Measurements from ENCODE around the gene DYNLT4. TPM values are rescaled to one million over a fixed set of nuclear protein-coding genes. Genes with fewer than 3 reads are reported as not detected.

DYNLT4 gene
- total RNA-seq, 4 donors from 2014 or later: 1.4 TPM; not detected in 3

GRCh38 chr1:44787506-44787905 is 19.6 kb downstream of the DYNLT4 start:
- in situ Hi-C loops (cut with MboI; ENCODE audit: low pct_ligation_motif_present in 1 of 4, low pct_unique_long_range_greater_than_20kb in 1 of 4, low sequenced_read_pairs in 3 of 4): loop anchor here in 2 of 4 donors (25.0 kb wide), 2 partner anchors 225 to 525 kb away; partner anchors contain the start of genes HECTD3 (in 1 of the 2) and UROD (in 1 of the 2)
- intact Hi-C loops (cut with DNase I; ENCODE audit: low total_unique reads): loop anchor here (10.0 kb wide), 1 partner anchor 47 kb away; no protein-coding TSS in a partner anchor
- no peak overlapping the region for H3K4me3 ChIP-seq
- no peak for TF ChIP-seq POLR2A (IDR thresholded peaks at IDR 0.05)
- TF ChIP-seq POLR2AphosphoS5 (IDR thresholded peaks at IDR 0.05): no peak
- no peak for TF ChIP-seq EP300 (IDR thresholded peaks at IDR 0.05; ENCODE audit: low read depth)
- no peaks in the 10 kb centered on the region for H3K27me3 ChIP-seq
- no peak overlapping the region for H3K27ac ChIP-seq
- 96% methylated on average over 10 of the region's 10 CpGs; no CpG with 5 or more reads in 1 of the 2 donors for WGBS, 2 donors (ENCODE audit: low coverage in 1 of 2)
- no peaks in the 10 kb centered on the region for H3K9me3 ChIP-seq
- no peaks in the 10 kb centered on the region for H3K36me3 ChIP-seq
- peaks cover 11 to 41% (median 22%) of the 10 kb centered on the region in 4 donors for H3K4me1 ChIP-seq
- DNase-seq: no peak

- H3K27me3 ChIP-seq: no peaks in the 10 kb centered on the region
- WGBS, 2 donors (ENCODE audit: low coverage in 1 of 2): 76% methylated on average over 9 of the region's 9 CpGs; no CpG with 5 or more reads in 1 of the 2 donors
- in situ Hi-C loops (cut with MboI; ENCODE audit: low pct_ligation_motif_present in 1 of 4, low pct_unique_long_range_greater_than_20kb in 1 of 4, low sequenced_read_pairs in 3 of 4): loop anchor here in 2 of 4 donors (25.0 kb wide), 2 partner anchors 225 to 525 kb away; partner anchors contain the start of genes HECTD3 (in 1 of the 2) and UROD (in 1 of the 2)
- peaks cover 11 to 40% (median 22%) of the 10 kb centered on the region in 4 donors for H3K4me1 ChIP-seq
- H3K9me3 ChIP-seq: no peaks in the 10 kb centered on the region
- H3K36me3 ChIP-seq: no peaks in the 10 kb centered on the region
- TF ChIP-seq POLR2AphosphoS5 (IDR thresholded peaks at IDR 0.05) (no peak), POLR2A (IDR thresholded peaks at IDR 0.05) (no peak), EP300 (IDR thresholded peaks at IDR 0.05; ENCODE audit: low read depth) (no peak)
- TF ChIP-seq, protein P1, sequence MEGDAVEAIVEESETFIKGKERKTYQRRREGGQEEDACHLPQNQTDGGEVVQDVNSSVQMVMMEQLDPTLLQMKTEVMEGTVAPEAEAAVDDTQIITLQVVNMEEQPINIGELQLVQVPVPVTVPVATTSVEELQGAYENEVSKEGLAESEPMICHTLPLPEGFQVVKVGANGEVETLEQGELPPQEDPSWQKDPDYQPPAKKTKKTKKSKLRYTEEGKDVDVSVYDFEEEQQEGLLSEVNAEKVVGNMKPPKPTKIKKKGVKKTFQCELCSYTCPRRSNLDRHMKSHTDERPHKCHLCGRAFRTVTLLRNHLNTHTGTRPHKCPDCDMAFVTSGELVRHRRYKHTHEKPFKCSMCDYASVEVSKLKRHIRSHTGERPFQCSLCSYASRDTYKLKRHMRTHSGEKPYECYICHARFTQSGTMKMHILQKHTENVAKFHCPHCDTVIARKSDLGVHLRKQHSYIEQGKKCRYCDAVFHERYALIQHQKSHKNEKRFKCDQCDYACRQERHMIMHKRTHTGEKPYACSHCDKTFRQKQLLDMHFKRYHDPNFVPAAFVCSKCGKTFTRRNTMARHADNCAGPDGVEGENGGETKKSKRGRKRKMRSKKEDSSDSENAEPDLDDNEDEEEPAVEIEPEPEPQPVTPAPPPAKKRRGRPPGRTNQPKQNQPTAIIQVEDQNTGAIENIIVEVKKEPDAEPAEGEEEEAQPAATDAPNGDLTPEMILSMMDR (IDR thresholded peaks at IDR 0.05): no peak
- intact Hi-C loops (cut with DNase I; ENCODE audit: low total_unique reads): loop anchor here (10.0 kb wide), 1 partner anchor 48 kb away; no protein-coding TSS in a partner anchor
- peak; percentile 9 for DNase-seq
- H3K27ac ChIP-seq: peak overlapping the region; percentile 47 to 72 (median 60)
- peak overlapping the region in 1 of 4 donors; percentile 47 for H3K4me3 ChIP-seq
These were observed 20.2 kb downstream of the DYNLT4 start for GRCh38 chr1:44786841-44787426.

DNA sequence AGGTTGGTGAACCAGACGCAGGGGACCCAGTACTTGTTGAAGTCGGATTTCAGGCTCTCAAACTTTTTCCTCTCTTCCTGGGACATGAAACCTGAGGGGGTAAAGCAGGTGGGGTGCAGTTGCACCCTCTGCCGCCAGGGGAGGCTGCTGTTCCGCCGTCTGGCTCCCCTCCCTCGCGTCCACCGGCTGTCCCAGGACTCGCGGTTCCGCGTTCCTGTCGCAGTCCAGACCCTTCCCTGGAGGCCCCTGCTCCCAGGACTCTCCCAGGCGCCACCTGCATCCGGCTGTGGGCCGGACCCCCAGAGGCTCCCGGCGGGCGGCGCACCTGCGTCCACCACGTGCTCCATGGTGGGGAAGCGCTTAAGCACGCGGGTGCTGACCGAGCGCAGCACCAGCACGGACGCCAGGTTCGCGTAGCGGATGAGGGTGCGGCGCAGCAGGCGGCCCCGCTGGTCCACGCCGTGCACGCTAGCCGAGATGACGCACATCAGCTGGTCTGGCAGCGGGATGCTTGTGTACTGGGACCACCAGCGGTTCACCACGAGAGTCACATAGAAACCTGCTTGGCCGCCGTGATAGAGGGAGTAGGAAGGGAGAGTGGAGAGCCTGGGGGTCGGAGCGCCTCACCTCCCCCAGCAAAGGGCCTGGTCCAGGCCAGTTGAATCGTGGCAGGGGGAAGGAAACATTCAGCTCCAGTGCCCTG is 20.9 kb downstream of the DYNLT4 start:
- no peaks in the 10 kb centered on the region for H3K27me3 ChIP-seq
- H3K36me3 ChIP-seq: no peaks in the 10 kb centered on the region
- H3K4me1 ChIP-seq: peaks cover 11 to 34% (median 22%) of the 10 kb centered on the region in 4 donors
- no peak for TF ChIP-seq EP300 (IDR thresholded peaks at IDR 0.05; ENCODE audit: low read depth)
- TF ChIP-seq POLR2A (IDR thresholded peaks at IDR 0.05): peak; percentile 14
- TF ChIP-seq, protein P1 (IDR thresholded peaks at IDR 0.05): peak; percentile 100
- TF ChIP-seq POLR2AphosphoS5 (IDR thresholded peaks at IDR 0.05): peak in 2 of 3 donors; percentile 7 to 44
- H3K27ac ChIP-seq: peak overlapping the region; percentile 47 to 72 (median 60)
- DNase-seq: peak; percentile 84
- in situ Hi-C loops (cut with MboI; ENCODE audit: low pct_ligation_motif_present in 1 of 4, low pct_unique_long_range_greater_than_20kb in 1 of 4, low sequenced_read_pairs in 3 of 4): loop anchor here in 2 of 4 donors (25.0 kb wide), 2 partner anchors 226 to 526 kb away; partner anchors contain the start of genes HECTD3 (in 1 of the 2) and UROD (in 1 of the 2)
- peak overlapping the region; percentile 26 to 63 (median 42) for H3K4me3 ChIP-seq
- no peaks in the 10 kb centered on the region for H3K9me3 ChIP-seq
- intact Hi-C loops (cut with DNase I; ENCODE audit: low total_unique reads): loop anchor here (10.0 kb wide), 1 partner anchor 49 kb away; no protein-coding TSS in a partner anchor
- WGBS, 2 donors (ENCODE audit: low coverage in 1 of 2): 5 to 42% methylated on average over 5 to 48 of the region's 49 CpGs

GRCh38 chr1:44785501-44786137 is 21.5 kb downstream of the DYNLT4 start:
- peak overlapping the region in 3 of 4 donors; percentile 47 to 72 (median 62) for H3K27ac ChIP-seq
- no peaks in the 10 kb centered on the region for H3K9me3 ChIP-seq
- H3K27me3 ChIP-seq: no peaks in the 10 kb centered on the region
- peak overlapping the region in 2 of 4 donors; percentile 47 to 63 for H3K4me3 ChIP-seq
- no peak for DNase-seq
- TF ChIP-seq POLR2AphosphoS5 (IDR thresholded peaks at IDR 0.05) (no peak), POLR2A (IDR thresholded peaks at IDR 0.05) (no peak), EP300 (IDR thresholded peaks at IDR 0.05; ENCODE audit: low read depth) (no peak)
- TF ChIP-seq, protein P1 (IDR thresholded peaks at IDR 0.05): no peak
- WGBS, 2 donors (ENCODE audit: low coverage in 1 of 2): 47% methylated on average over 11 of the region's 11 CpGs; no CpG with 5 or more reads in 1 of the 2 donors
- H3K4me1 ChIP-seq: peaks cover 11 to 29% (median 22%) of the 10 kb centered on the region in 4 donors
- no peaks in the 10 kb centered on the region for H3K36me3 ChIP-seq
- intact Hi-C loops (cut with DNase I; ENCODE audit: low total_unique reads): loop anchor here (10.0 kb wide), 1 partner anchor 49 kb away; no protein-coding TSS in a partner anchor
- in situ Hi-C loops (cut with MboI; ENCODE audit: low pct_ligation_motif_present in 1 of 4, low pct_unique_long_range_greater_than_20kb in 1 of 4, low sequenced_read_pairs in 3 of 4): loop anchor here in 2 of 4 donors (25.0 kb wide), 2 partner anchors 227 to 527 kb away; partner anchors contain the start of genes HECTD3 (in 1 of the 2) and UROD (in 1 of the 2)
